Kidney epithelial cell (primary cell): ENCODE data around the gene CHD6. TPM values are rescaled to one million over a fixed set of nuclear protein-coding genes. Genes with fewer than 3 reads are reported as not detected.

Experiments used
- DNase-seq: peaks from one replicate; pipeline ENCODE4 v3.0.0-alpha.2; 2010; ENCODE audit warnings: low read depth
- H3K27me3 ChIP-seq: 2 replicates; pipeline ENCODE4 v1.6.0; 2011; ENCODE audit warnings: low read length; ENCODE audit not compliant: control insufficient read depth, insufficient read depth
- H3K36me3 ChIP-seq: 2 replicates; pipeline ENCODE4 v1.5.1; 2011; ENCODE audit warnings: low read length; ENCODE audit not compliant: control insufficient read depth, insufficient read depth
- H3K4me3 ChIP-seq: 2 replicates; pipeline ENCODE4 v1.5.1; 2011; ENCODE audit warnings: low read depth, mild to moderate bottlenecking, control low read depth, low read length
- total RNA-seq: library from RNA; depleted of rRNA; stranded (reverse); fragments of >200 nt; gene quantifications from 2 replicates; pipeline ENCODE4 v1.2.3, GENCODE V29; 2015
- TF ChIP-seq, protein P1 (sequence below): IDR thresholded peaks from 2 replicates; pipeline ENCODE4 v1.5.1; 2011; ENCODE audit warnings: mild to moderate bottlenecking, moderate library complexity, low read length, control low read depth, inconsistent platforms; ENCODE audit not compliant: insufficient read depth, poor library complexity, severe bottlenecking

The CHD6 gene
- total RNA-seq, 1 donor from 2014 or later, result 19.6 TPM

- no peak overlapping the region for H3K4me3 ChIP-seq
- no peaks in the 10 kb centered on the region for H3K36me3 ChIP-seq
- no peak for DNase-seq
- no peaks in the 10 kb centered on the region for H3K27me3 ChIP-seq
- TF ChIP-seq, protein P1, sequence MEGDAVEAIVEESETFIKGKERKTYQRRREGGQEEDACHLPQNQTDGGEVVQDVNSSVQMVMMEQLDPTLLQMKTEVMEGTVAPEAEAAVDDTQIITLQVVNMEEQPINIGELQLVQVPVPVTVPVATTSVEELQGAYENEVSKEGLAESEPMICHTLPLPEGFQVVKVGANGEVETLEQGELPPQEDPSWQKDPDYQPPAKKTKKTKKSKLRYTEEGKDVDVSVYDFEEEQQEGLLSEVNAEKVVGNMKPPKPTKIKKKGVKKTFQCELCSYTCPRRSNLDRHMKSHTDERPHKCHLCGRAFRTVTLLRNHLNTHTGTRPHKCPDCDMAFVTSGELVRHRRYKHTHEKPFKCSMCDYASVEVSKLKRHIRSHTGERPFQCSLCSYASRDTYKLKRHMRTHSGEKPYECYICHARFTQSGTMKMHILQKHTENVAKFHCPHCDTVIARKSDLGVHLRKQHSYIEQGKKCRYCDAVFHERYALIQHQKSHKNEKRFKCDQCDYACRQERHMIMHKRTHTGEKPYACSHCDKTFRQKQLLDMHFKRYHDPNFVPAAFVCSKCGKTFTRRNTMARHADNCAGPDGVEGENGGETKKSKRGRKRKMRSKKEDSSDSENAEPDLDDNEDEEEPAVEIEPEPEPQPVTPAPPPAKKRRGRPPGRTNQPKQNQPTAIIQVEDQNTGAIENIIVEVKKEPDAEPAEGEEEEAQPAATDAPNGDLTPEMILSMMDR, result no peak
Measured at GRCh38 chr20:41510224-41510623, 108.0 kb downstream of the CHD6 start.

DNA sequence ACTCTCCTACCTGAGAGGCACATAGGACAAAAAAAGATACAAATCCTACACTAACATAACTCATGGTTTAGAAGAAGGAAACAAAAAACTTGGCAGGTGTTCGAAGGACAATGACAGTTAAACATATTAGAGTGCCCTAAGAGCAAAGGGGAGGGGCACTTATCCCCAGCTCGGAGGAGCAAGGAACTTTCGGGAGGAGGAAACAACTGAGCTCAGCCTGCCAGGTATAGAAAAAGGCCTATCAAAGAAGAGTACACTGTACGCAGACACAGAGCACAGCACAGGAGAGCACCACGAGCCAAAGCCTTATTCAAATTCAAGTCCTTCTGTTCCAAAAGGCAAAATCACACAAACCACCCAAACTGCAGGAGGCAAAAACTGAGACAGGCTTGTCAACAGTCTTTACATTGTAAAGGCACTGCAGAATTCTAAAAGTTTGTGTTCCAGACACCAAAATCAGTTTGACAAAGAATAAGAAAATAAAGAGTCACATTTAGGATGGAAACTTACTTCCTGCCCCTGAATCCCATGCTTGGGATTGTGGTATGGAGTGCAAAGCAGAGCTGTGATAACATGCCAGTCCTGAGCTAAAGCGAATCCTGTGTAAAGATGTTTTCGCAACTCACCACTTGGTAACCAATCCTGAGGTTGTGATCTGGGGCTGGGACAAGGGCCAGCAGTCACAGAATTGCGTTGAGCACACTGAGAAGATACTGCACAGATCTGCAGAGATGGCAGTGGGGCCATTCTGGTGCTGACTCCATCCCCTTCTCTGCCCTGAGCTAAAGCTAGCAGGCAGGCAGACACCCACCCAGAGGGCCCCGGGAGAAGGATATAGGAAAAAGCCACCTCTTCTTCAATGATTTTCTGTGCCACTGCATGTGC lies 108.6 kb downstream of the CHD6 start:
- TF ChIP-seq, protein P1, result no peak
- Histone ChIP-seq H3K4me3 (no peak overlapping the region), H3K36me3 (no peaks in the 10 kb centered on the region), H3K27me3 (no peaks in the 10 kb centered on the region)
- DNase-seq, result no peak

DNA sequence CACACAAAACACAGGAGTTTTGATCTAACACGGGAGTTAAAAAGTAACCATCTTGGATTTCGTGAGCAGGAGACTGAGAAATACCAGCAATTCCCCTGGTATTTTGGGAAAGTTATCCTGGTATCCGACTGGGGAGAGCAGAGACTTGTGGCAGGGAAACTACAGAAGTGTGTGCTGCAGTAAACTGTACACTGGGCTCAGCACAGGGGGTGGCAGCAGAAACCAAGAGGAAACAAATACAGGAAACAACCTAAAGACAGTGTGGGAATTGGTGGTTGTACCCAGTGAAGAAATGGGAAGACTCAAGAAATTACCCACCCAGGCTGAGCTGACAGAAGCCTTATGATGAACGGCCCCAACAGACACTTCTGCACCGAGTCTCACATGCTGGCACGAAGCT lies 109.8 kb downstream of the CHD6 start:
- no peak for DNase-seq
- Histone ChIP-seq H3K36me3 (no peaks in the 10 kb centered on the region), H3K4me3 (no peak overlapping the region), H3K27me3 (no peaks in the 10 kb centered on the region)
- TF ChIP-seq, protein P1, result no peak

- no peak for DNase-seq
- Histone ChIP-seq H3K4me3 (no peak overlapping the region), H3K27me3 (no peaks in the 10 kb centered on the region), H3K36me3 (no peaks in the 10 kb centered on the region)
- TF ChIP-seq, protein P1, result no peak
Measured at GRCh38 chr20:41507851-41508250, 110.3 kb downstream of the CHD6 start.

DNA sequence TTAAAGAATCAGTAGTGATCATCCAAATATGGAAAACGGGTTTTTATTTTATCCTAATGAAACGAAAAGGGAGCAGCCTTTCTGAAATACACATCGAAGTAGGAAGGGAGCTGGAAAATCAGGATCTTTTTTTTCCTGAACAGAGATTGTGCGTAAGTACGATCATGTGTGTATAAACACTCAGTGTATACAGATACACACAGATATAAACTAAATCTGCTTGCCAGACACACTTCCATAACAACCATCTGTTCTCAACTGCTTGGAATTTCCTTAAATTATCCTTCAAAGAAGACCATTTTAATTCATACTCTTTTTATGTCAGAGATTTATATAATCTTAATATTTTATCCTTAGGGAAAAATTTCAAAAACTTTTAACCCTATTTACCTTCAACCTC lies 110.7 kb downstream of the CHD6 start:
- DNase-seq, result no peak

More for the DNA sequence above, 110.7 kb downstream of the CHD6 start:
- Histone ChIP-seq H3K36me3 (no peaks in the 10 kb centered on the region), H3K27me3 (no peaks in the 10 kb centered on the region), H3K4me3 (no peak overlapping the region)
- TF ChIP-seq, protein P1, result no peak
